HEK293 (cell line): Measurements from ENCODE around the gene BCAT1.

ENCODE experiments used
- KLF10 ChIP-seq: fragments of 450-650 bp; IDR thresholded peaks from 2 replicates; pipeline ENCODE4 v1.5.1; 2018; ENCODE audit warnings: missing biosample characterization, mild to moderate bottlenecking, missing genetic modification characterization
- ZBTB1 ChIP-seq: fragments of 450-650 bp; formaldehyde crosslinking; IDR thresholded peaks from 2 replicates; pipeline ENCODE4 v1.5.1; 2016; ENCODE audit warnings: missing biosample characterization, missing genetic modification characterization
- ZFP41 ChIP-seq: fragments of 450-650 bp; formaldehyde crosslinking; IDR thresholded peaks from 2 replicates; pipeline ENCODE4 v1.5.1; 2016; ENCODE audit warnings: missing biosample characterization, missing genetic modification characterization, borderline replicate concordance
- ZNF394 ChIP-seq: fragments of 450-650 bp; formaldehyde crosslinking; IDR thresholded peaks from 2 replicates; pipeline ENCODE4 v1.5.1; 2016; ENCODE audit warnings: missing biosample characterization, missing genetic modification characterization, mild to moderate bottlenecking, moderate library complexity, borderline replicate concordance
- ZNF549 ChIP-seq: fragments of 450-650 bp; IDR thresholded peaks from 2 replicates; pipeline ENCODE4 v1.5.1; 2018; ENCODE audit warnings: missing biosample characterization, missing genetic modification characterization, mild to moderate bottlenecking, inconsistent platforms, moderate library complexity
- ZNF626 ChIP-seq: fragments of 450-650 bp; sonication (Bioruptor Pico); formaldehyde crosslinking; IDR thresholded peaks from 2 replicates; pipeline ENCODE4 v1.5.1; 2018; ENCODE audit warnings: missing biosample characterization, missing genetic modification characterization, inconsistent platforms
- ZNF664 ChIP-seq: fragments of 450-650 bp; formaldehyde crosslinking; IDR thresholded peaks from 2 replicates; pipeline ENCODE4 v1.5.1; 2016; ENCODE audit warnings: missing biosample characterization, missing genetic modification characterization
- ZNF76 ChIP-seq: fragments of 450-650 bp; formaldehyde crosslinking; IDR thresholded peaks from 2 replicates; pipeline ENCODE4; 2016; ENCODE audit warnings: low read depth, missing biosample characterization, missing genetic modification characterization, borderline replicate concordance
- TF ChIP-seq, protein P1 (sequence below): fragments of 450-650 bp; formaldehyde crosslinking; IDR thresholded peaks from 2 replicates; pipeline ENCODE4 v1.5.1; 2016; ENCODE audit warnings: missing biosample characterization, missing genetic modification characterization, low read depth
- TF ChIP-seq, protein P2 (sequence below): fragments of 450-650 bp; formaldehyde crosslinking; IDR thresholded peaks from 2 replicates; pipeline ENCODE4 v1.5.1; 2016; ENCODE audit warnings: missing biosample characterization, missing genetic modification characterization
- TF ChIP-seq, protein P3 (sequence below): fragments of 450-650 bp; formaldehyde crosslinking; IDR thresholded peaks from 2 replicates; pipeline ENCODE4 v1.5.1; 2016; ENCODE audit warnings: missing biosample characterization, missing genetic modification characterization
- TF ChIP-seq, protein P4 (sequence below): fragments of 450-650 bp; formaldehyde crosslinking; IDR thresholded peaks from 2 replicates; pipeline ENCODE4 v1.5.1; 2017; ENCODE audit warnings: missing biosample characterization, missing genetic modification characterization
- TF ChIP-seq, protein P5 (sequence below): fragments of 450-650 bp; formaldehyde crosslinking; IDR thresholded peaks from 2 replicates; pipeline ENCODE4 v1.5.1; 2016; ENCODE audit warnings: missing biosample characterization, missing genetic modification characterization

DNA sequence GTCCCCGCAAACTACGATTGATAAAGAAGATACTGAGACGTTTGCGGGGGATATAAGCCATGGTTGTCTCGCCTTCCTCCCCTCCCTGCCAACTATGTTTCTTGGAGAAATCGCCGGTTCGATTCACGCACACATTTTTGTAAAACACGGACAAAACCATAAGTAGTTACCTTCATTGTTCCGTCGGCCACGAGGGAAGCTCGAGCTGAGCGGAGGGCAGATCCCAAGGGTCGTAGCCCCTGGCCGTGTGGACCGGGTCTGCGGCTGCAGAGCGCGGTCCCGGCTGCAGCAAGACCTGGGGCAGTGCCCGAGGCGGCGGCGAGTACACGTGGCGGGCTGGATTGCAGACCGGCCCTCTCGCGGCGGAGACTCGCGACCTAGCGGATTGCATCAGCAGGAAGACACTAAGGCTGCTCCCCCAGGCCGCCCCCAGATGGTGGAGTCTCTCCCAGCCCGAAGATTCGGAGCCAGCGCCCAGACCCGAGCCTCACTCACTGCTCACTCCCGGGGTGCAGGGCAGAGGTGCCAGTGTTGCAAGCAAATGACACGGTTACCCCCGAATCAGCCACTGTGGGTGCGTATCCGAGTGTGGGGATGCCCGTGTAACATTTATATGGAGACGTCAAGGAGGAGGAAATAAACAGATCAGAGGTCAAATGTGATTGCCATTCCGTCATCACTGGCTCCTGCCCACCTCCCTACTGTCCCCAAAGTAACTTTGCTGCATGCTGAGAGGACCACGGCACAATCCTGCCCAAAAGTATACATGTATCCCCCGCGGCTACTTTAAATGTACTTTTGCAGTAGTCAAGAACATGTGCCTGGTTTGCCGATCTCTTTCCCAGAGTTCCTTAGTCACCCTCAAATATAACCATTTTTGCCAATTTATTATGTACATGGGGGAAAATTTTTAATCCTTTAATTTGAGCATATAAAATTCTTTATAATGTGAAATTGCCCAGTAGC, at the start of gene BCAT1:
- TF ChIP-seq ZNF664 (tag by site-specific recombination) (no peak), ZNF76 (tag by site-specific recombination) (peak; percentile 12; the same call in 1 of the 2 replicates), ZNF626 (no peak), ZNF394 (tag by site-specific recombination) (peak; percentile 53; the same call in 1 of the 2 replicates), ZBTB1 (tag by site-specific recombination) (no peak), KLF10 (tag by site-specific recombination) (0 out of 2 replicates have a peak, but pooled peaks have one; percentile 47), ZNF549 (tag by site-specific recombination) (no peak), ZFP41 (tag by site-specific recombination) (no peak)
- TF ChIP-seq, protein P1, sequence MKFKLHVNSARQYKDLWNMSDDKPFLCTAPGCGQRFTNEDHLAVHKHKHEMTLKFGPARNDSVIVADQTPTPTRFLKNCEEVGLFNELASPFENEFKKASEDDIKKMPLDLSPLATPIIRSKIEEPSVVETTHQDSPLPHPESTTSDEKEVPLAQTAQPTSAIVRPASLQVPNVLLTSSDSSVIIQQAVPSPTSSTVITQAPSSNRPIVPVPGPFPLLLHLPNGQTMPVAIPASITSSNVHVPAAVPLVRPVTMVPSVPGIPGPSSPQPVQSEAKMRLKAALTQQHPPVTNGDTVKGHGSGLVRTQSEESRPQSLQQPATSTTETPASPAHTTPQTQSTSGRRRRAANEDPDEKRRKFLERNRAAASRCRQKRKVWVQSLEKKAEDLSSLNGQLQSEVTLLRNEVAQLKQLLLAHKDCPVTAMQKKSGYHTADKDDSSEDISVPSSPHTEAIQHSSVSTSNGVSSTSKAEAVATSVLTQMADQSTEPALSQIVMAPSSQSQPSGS (tag by site-specific recombination) = peak; percentile 60; the same call in 1 of the 2 replicates
- TF ChIP-seq, protein P2, sequence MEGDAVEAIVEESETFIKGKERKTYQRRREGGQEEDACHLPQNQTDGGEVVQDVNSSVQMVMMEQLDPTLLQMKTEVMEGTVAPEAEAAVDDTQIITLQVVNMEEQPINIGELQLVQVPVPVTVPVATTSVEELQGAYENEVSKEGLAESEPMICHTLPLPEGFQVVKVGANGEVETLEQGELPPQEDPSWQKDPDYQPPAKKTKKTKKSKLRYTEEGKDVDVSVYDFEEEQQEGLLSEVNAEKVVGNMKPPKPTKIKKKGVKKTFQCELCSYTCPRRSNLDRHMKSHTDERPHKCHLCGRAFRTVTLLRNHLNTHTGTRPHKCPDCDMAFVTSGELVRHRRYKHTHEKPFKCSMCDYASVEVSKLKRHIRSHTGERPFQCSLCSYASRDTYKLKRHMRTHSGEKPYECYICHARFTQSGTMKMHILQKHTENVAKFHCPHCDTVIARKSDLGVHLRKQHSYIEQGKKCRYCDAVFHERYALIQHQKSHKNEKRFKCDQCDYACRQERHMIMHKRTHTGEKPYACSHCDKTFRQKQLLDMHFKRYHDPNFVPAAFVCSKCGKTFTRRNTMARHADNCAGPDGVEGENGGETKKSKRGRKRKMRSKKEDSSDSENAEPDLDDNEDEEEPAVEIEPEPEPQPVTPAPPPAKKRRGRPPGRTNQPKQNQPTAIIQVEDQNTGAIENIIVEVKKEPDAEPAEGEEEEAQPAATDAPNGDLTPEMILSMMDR (tag by site-specific recombination) = peak; percentile 83
- TF ChIP-seq, protein P3, sequence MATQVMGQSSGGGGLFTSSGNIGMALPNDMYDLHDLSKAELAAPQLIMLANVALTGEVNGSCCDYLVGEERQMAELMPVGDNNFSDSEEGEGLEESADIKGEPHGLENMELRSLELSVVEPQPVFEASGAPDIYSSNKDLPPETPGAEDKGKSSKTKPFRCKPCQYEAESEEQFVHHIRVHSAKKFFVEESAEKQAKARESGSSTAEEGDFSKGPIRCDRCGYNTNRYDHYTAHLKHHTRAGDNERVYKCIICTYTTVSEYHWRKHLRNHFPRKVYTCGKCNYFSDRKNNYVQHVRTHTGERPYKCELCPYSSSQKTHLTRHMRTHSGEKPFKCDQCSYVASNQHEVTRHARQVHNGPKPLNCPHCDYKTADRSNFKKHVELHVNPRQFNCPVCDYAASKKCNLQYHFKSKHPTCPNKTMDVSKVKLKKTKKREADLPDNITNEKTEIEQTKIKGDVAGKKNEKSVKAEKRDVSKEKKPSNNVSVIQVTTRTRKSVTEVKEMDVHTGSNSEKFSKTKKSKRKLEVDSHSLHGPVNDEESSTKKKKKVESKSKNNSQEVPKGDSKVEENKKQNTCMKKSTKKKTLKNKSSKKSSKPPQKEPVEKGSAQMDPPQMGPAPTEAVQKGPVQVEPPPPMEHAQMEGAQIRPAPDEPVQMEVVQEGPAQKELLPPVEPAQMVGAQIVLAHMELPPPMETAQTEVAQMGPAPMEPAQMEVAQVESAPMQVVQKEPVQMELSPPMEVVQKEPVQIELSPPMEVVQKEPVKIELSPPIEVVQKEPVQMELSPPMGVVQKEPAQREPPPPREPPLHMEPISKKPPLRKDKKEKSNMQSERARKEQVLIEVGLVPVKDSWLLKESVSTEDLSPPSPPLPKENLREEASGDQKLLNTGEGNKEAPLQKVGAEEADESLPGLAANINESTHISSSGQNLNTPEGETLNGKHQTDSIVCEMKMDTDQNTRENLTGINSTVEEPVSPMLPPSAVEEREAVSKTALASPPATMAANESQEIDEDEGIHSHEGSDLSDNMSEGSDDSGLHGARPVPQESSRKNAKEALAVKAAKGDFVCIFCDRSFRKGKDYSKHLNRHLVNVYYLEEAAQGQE (tag by site-specific recombination) = 0 out of 2 replicates have a peak, but pooled peaks have one; percentile 36
- TF ChIP-seq, protein P4, sequence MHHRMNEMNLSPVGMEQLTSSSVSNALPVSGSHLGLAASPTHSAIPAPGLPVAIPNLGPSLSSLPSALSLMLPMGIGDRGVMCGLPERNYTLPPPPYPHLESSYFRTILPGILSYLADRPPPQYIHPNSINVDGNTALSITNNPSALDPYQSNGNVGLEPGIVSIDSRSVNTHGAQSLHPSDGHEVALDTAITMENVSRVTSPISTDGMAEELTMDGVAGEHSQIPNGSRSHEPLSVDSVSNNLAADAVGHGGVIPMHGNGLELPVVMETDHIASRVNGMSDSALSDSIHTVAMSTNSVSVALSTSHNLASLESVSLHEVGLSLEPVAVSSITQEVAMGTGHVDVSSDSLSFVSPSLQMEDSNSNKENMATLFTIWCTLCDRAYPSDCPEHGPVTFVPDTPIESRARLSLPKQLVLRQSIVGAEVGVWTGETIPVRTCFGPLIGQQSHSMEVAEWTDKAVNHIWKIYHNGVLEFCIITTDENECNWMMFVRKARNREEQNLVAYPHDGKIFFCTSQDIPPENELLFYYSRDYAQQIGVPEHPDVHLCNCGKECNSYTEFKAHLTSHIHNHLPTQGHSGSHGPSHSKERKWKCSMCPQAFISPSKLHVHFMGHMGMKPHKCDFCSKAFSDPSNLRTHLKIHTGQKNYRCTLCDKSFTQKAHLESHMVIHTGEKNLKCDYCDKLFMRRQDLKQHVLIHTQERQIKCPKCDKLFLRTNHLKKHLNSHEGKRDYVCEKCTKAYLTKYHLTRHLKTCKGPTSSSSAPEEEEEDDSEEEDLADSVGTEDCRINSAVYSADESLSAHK (tag by site-specific recombination) = peak; percentile 42; the same call in 1 of the 2 replicates
- TF ChIP-seq, protein P5, sequence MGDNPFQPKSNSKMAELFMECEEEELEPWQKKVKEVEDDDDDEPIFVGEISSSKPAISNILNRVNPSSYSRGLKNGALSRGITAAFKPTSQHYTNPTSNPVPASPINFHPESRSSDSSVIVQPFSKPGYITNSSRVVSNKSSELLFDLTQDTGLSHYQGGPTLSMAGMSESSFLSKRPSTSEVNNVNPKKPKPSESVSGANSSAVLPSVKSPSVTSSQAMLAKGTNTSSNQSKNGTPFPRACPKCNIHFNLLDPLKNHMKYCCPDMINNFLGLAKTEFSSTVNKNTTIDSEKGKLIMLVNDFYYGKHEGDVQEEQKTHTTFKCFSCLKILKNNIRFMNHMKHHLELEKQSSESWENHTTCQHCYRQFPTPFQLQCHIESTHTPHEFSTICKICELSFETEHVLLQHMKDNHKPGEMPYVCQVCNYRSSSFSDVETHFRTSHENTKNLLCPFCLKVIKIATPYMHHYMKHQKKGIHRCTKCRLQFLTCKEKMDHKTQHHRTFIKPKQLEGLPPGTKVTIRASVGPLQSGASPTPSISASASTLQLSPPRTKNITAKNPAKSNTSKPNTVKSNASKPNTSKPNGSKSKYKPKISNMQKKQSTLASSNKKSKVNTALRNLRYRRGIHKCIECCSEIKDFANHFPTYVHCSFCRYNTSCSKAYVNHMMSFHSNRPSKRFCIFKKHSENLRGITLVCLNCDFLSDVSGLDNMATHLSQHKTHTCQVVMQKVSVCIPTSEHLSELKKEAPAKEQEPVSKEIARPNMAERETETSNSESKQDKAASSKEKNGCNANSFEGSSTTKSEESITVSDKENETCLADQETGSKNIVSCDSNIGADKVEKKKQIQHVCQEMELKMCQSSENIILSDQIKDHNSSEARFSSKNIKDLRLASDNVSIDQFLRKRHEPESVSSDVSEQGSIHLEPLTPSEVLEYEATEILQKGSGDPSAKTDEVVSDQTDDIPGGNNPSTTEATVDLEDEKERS = no peak
